ENCODE results near the gene TRIM72.
"Not testable (repeated sequence)": the region's sequence is repeated elsewhere in the genome, so short reads cannot be mapped to it uniquely, and the experiment has no call there.

Gene TRIM72

DNA sequence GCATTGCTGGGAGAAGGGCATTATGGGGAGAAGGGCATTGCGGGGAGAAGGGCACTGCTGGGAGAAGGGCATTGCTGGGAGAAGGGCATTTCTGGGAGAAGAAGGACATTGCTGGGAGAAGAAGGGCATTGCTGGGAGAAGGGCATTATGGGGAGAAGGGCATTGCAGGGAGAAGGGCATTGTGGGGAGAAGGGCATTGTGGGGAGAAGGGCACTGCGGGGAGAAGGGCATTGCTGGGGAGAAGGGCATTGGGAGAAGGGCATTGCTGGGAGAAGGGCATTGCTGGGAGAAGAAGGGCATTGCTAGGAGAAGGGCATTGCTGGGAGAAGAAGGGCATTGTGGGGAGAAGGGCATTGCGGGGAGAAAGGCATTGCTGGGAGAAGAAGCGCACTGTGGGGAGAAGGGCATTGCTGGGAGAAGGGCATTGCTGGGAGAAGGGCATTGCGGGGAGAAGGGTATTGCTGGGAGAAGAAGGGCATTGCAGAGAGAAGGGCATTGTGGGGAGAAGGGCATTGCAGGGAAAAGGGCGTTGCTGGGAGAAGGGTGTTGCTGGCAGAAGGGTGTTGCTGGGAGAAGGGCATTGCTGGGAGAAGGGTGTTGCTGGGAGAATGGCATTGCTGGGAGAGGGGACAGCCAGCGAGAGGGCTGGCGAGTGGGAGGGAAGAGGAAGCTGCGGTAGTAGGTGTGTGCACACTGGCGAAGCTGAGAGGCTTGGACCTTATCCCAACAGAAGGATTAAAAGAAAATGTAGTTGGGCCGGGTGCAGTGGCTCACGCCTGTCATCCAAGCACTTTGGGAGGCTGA is 7.6 kb downstream of the TRIM72 start:
- Histone ChIP-seq H3K9ac (ENCODE audit: low read depth, low read length) (no peak overlapping the region), H3K4me3 (ENCODE audit: low read length) (no peak overlapping the region)

DNA sequence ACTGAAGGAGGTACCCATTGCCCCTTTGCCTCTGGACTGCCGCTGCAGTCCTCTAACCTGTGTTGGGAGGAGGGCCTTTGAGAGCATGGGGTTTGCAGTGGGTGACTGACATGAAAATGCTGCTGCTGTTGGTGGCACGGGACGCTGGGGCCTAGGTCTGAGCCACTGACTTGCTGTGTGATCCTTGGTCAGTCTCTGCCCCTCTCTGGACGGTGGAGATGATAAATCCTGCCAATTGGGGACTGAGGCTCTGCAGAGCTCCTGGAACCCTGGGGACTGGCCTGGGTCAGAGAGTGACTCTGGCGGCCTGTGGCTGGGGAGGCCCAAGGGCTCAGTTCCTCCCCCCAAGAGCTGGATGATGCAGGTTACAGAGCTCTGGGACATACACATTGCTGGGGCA is 9.1 kb downstream of the TRIM72 start:
- no peaks in the 10 kb centered on the region for H3K9me3 ChIP-seq (ENCODE audit: insufficient read depth, low read depth, low read length)
- no peaks in the 10 kb centered on the region for H3K4me1 ChIP-seq (ENCODE audit: insufficient read depth, low read length)
- H3K27ac ChIP-seq (ENCODE audit: low read length) = no peak overlapping the region
- H3K4me3 ChIP-seq (ENCODE audit: low read length) = no peak overlapping the region
- no peaks in the 10 kb centered on the region for H3K36me3 ChIP-seq (ENCODE audit: insufficient read depth, low read depth, low read length)
- H3K27me3 ChIP-seq (ENCODE audit: insufficient read depth, low read length) = peaks cover 9% of the 10 kb centered on the region
- no peak overlapping the region for H3K9ac ChIP-seq (ENCODE audit: low read depth, low read length)

More for the DNA sequence above, 7.6 kb downstream of the TRIM72 start:
- no peaks in the 10 kb centered on the region; the same call in 1 of the 2 replicates for H3K4me1 ChIP-seq (ENCODE audit: insufficient read depth, low read length)
- peaks cover 24% of the 10 kb centered on the region for H3K27me3 ChIP-seq (ENCODE audit: insufficient read depth, low read length)
- no peak overlapping the region for H3K27ac ChIP-seq (ENCODE audit: low read length)
- no peaks in the 10 kb centered on the region for H3K9me3 ChIP-seq (ENCODE audit: insufficient read depth, low read depth, low read length)
- H3K36me3 ChIP-seq (ENCODE audit: insufficient read depth, low read depth, low read length) = no peaks in the 10 kb centered on the region

GRCh38 chr16:31224092-31224955 is 10.4 kb downstream of the TRIM72 start:
- Histone ChIP-seq H3K27me3 (ENCODE audit: insufficient read depth, low read length) (no peaks in the 10 kb centered on the region; the same call in 1 of the 2 replicates), H3K4me1 (ENCODE audit: insufficient read depth, low read length) (no peaks in the 10 kb centered on the region), H3K27ac (ENCODE audit: low read length) (no peak overlapping the region), H3K9me3 (ENCODE audit: insufficient read depth, low read depth, low read length) (no peaks in the 10 kb centered on the region), H3K4me3 (ENCODE audit: low read length) (no peak overlapping the region), H3K9ac (ENCODE audit: low read depth, low read length) (no peak overlapping the region), H3K36me3 (ENCODE audit: insufficient read depth, low read depth, low read length) (no peaks in the 10 kb centered on the region)

- Histone ChIP-seq H3K27ac (ENCODE audit: low read length) (no peak overlapping the region), H3K4me1 (ENCODE audit: insufficient read depth, low read length) (no peaks in the 10 kb centered on the region)
Observed at GRCh38 chr16:31225193-31225592, 11.3 kb downstream of the TRIM72 start.

GRCh38 chr16:31228206-31228605 is 14.3 kb downstream of the TRIM72 start:
- Histone ChIP-seq H3K36me3 (ENCODE audit: insufficient read depth, low read depth, low read length) (no peaks in the 10 kb centered on the region), H3K4me1 (ENCODE audit: insufficient read depth, low read length) (no peaks in the 10 kb centered on the region), H3K27ac (ENCODE audit: low read length) (no peak overlapping the region), H3K4me3 (ENCODE audit: low read length) (no peak overlapping the region), H3K9ac (ENCODE audit: low read depth, low read length) (no peak overlapping the region), H3K27me3 (ENCODE audit: insufficient read depth, low read length) (no peaks in the 10 kb centered on the region), H3K9me3 (ENCODE audit: insufficient read depth, low read depth, low read length) (no peaks in the 10 kb centered on the region)

More at GRCh38 chr16:31225193-31225592, 11.3 kb downstream of the TRIM72 start:
- no peaks in the 10 kb centered on the region for H3K27me3 ChIP-seq (ENCODE audit: insufficient read depth, low read length)
- no peak overlapping the region for H3K4me3 ChIP-seq (ENCODE audit: low read length)
- no peaks in the 10 kb centered on the region for H3K9me3 ChIP-seq (ENCODE audit: insufficient read depth, low read depth, low read length)
- no peaks in the 10 kb centered on the region for H3K36me3 ChIP-seq (ENCODE audit: insufficient read depth, low read depth, low read length)
- no peak overlapping the region for H3K9ac ChIP-seq (ENCODE audit: low read depth, low read length)

- Histone ChIP-seq H3K27ac (ENCODE audit: low read length) (no peak overlapping the region), H3K4me3 (ENCODE audit: low read length) (no peak overlapping the region), H3K9me3 (ENCODE audit: insufficient read depth, low read depth, low read length) (no peaks in the 10 kb centered on the region), H3K27me3 (ENCODE audit: insufficient read depth, low read length) (no peaks in the 10 kb centered on the region), H3K9ac (ENCODE audit: low read depth, low read length) (no peak overlapping the region), H3K4me1 (ENCODE audit: insufficient read depth, low read length) (no peaks in the 10 kb centered on the region), H3K36me3 (ENCODE audit: insufficient read depth, low read depth, low read length) (no peaks in the 10 kb centered on the region)
Observed at GRCh38 chr16:31229501-31229900, 15.6 kb downstream of the TRIM72 start.

GRCh38 chr16:31238041-31238440 is 24.1 kb downstream of the TRIM72 start:
- Histone ChIP-seq H3K9ac (ENCODE audit: low read depth, low read length) (no peak overlapping the region), H3K27me3 (ENCODE audit: insufficient read depth, low read length) (no peaks in the 10 kb centered on the region), H3K36me3 (ENCODE audit: insufficient read depth, low read depth, low read length) (no peaks in the 10 kb centered on the region), H3K4me3 (ENCODE audit: low read length) (no peak overlapping the region), H3K4me1 (ENCODE audit: insufficient read depth, low read length) (peaks cover 3% of the 10 kb centered on the region; the same call in 1 of the 2 replicates), H3K27ac (ENCODE audit: low read length) (no peak overlapping the region), H3K9me3 (ENCODE audit: insufficient read depth, low read depth, low read length) (no peaks in the 10 kb centered on the region; the same call in 1 of the 2 replicates)

- Histone ChIP-seq H3K4me1 (ENCODE audit: insufficient read depth, low read length) (peaks cover 5% of the 10 kb centered on the region; the same call in 1 of the 2 replicates), H3K4me3 (ENCODE audit: low read length) (no peak overlapping the region), H3K27ac (ENCODE audit: low read length) (no peak overlapping the region), H3K9ac (ENCODE audit: low read depth, low read length) (no peak overlapping the region), H3K9me3 (ENCODE audit: insufficient read depth, low read depth, low read length) (no peaks in the 10 kb centered on the region), H3K36me3 (ENCODE audit: insufficient read depth, low read depth, low read length) (no peaks in the 10 kb centered on the region), H3K27me3 (ENCODE audit: insufficient read depth, low read length) (no peaks in the 10 kb centered on the region)
Observed at GRCh38 chr16:31242206-31242605, 28.3 kb downstream of the TRIM72 start.

- Histone ChIP-seq H3K9ac (ENCODE audit: low read depth, low read length) (no peak overlapping the region), H3K9me3 (ENCODE audit: insufficient read depth, low read depth, low read length) (no peaks in the 10 kb centered on the region), H3K27me3 (ENCODE audit: insufficient read depth, low read length) (no peaks in the 10 kb centered on the region), H3K4me1 (ENCODE audit: insufficient read depth, low read length) (peaks cover 5% of the 10 kb centered on the region; the same call in 1 of the 2 replicates), H3K36me3 (ENCODE audit: insufficient read depth, low read depth, low read length) (no peaks in the 10 kb centered on the region), H3K27ac (ENCODE audit: low read length) (no peak overlapping the region), H3K4me3 (ENCODE audit: low read length) (no peak overlapping the region)
Observed at GRCh38 chr16:31243734-31244670, 30.1 kb downstream of the TRIM72 start.

DNA sequence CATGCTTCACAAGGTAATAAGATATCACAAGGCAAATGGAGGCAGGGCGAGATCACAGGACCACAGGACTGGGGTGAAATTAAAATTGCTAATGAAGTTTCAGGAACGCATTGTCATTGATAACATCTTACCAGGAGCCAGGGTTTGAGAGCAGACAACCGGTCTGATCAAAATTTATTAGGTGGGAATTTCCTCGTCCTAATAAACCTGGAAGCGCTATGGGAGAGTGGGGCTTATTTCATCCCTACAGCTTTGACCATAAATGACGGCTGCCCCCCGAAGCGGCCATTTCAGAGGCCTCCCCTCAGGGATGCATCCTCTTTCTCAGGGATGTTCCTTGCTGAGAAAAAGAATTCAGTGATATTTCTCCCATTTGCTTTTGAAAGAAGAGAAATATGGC is 31.7 kb downstream of the TRIM72 start:
- H3K4me1 ChIP-seq (ENCODE audit: insufficient read depth, low read length) = not testable (repeated sequence)

GRCh38 chr16:31246296-31246695 is 32.4 kb downstream of the TRIM72 start:
- peak overlapping the region; percentile 38; the same call in 1 of the 2 replicates for H3K4me3 ChIP-seq (ENCODE audit: low read length)
- H3K27ac ChIP-seq (ENCODE audit: low read length) = peak overlapping the region; percentile 67

More for the DNA sequence above, 31.7 kb downstream of the TRIM72 start:
- not testable (repeated sequence) for H3K9me3 ChIP-seq (ENCODE audit: insufficient read depth, low read depth, low read length); H3K36me3 ChIP-seq (ENCODE audit: insufficient read depth, low read depth, low read length); H3K27me3 ChIP-seq (ENCODE audit: insufficient read depth, low read length)
- H3K9ac ChIP-seq (ENCODE audit: low read depth, low read length) = peak overlapping the region; percentile 56; the same call in 1 of the 2 replicates
- H3K4me3 ChIP-seq (ENCODE audit: low read length) = peak overlapping the region; percentile 38; the same call in 1 of the 2 replicates
- peak overlapping the region; percentile 67 for H3K27ac ChIP-seq (ENCODE audit: low read length)

More at GRCh38 chr16:31246296-31246695, 32.4 kb downstream of the TRIM72 start:
- Histone ChIP-seq H3K27me3 (ENCODE audit: insufficient read depth, low read length) (no peaks in the 10 kb centered on the region), H3K9me3 (ENCODE audit: insufficient read depth, low read depth, low read length) (no peaks in the 10 kb centered on the region), H3K9ac (ENCODE audit: low read depth, low read length) (peak overlapping the region; percentile 56; the same call in 1 of the 2 replicates), H3K4me1 (ENCODE audit: insufficient read depth, low read length) (peaks cover 5% of the 10 kb centered on the region; the same call in 1 of the 2 replicates), H3K36me3 (ENCODE audit: insufficient read depth, low read depth, low read length) (no peaks in the 10 kb centered on the region)

Data from iPS-20b (cell line).